Mesenchymal stem cell (in vitro differentiated cells and primary cell): ENCODE data around the gene MTOR.
"Not testable (repeated sequence)": the region's sequence is repeated elsewhere in the genome, so short reads cannot be mapped to it uniquely, and the experiment has no call there.

Source experiments
- DNase-seq: peaks from one replicate; pipeline ENCODE4 v3.0.0-alpha.2; 2013
- H2AFZ ChIP-seq: one replicate; pipeline ENCODE4 v1.6.1; 2013; ENCODE audit warnings: low read depth, mild to moderate bottlenecking, control low read depth, inconsistent platforms, low read length, moderate library complexity
- H2AK5ac ChIP-seq: 2 replicates; pipeline ENCODE4 v1.6.1; 2013; ENCODE audit warnings: low read length, moderate library complexity, mild to moderate bottlenecking, inconsistent platforms; ENCODE audit not compliant: severe bottlenecking
- H2BK120ac ChIP-seq: one replicate; pipeline ENCODE4 v1.6.1; 2013; ENCODE audit warnings: low read depth, mild to moderate bottlenecking, inconsistent platforms, low read length, moderate library complexity
- H2BK12ac ChIP-seq, 2 experiments: one replicate each; pipeline ENCODE4 v1.6.1; 2013; ENCODE audit warnings: inconsistent platforms in 2 of 2, low read length in 2 of 2, mild to moderate bottlenecking in 2 of 2, moderate library complexity in 2 of 2, control low read depth in 1 of 2
- H2BK15ac ChIP-seq: one replicate; pipeline ENCODE4 v1.6.1; 2013; ENCODE audit warnings: mild to moderate bottlenecking, low read depth, inconsistent platforms; ENCODE audit not compliant: poor library complexity, severe bottlenecking
- H2BK5ac ChIP-seq: 2 replicates; pipeline ENCODE4 v1.6.1; 2013; ENCODE audit warnings: low read depth, mild to moderate bottlenecking, low read length, control low read depth, inconsistent platforms; ENCODE audit not compliant: poor library complexity, severe bottlenecking
- H3K14ac ChIP-seq, 2 experiments: one replicate each; pipeline ENCODE4 v1.6.1; 2013; ENCODE audit warnings: inconsistent platforms in 2 of 2, low read length in 2 of 2, control low read depth in 1 of 2, mild to moderate bottlenecking in 1 of 2, moderate library complexity in 1 of 2
- H3K18ac ChIP-seq, 2 experiments: one replicate each; pipeline ENCODE4 v1.6.1; 2013; ENCODE audit warnings: inconsistent platforms in 2 of 2, low read length in 2 of 2, control low read depth in 1 of 2, low read depth in 1 of 2, mild to moderate bottlenecking in 1 of 2
- H3K23ac ChIP-seq, 2 experiments: one replicate each; pipeline ENCODE4 v1.6.1; 2013; ENCODE audit warnings: inconsistent platforms in 2 of 2, low read length in 2 of 2, mild to moderate bottlenecking in 2 of 2, moderate library complexity in 2 of 2, control low read depth in 1 of 2
- H3K27ac ChIP-seq: 2 replicates; pipeline ENCODE4 v1.5.1; 2013; ENCODE audit warnings: mild to moderate bottlenecking, moderate library complexity, low read length, control low read depth, inconsistent platforms; ENCODE audit not compliant: poor library complexity, severe bottlenecking
- H3K27me3 ChIP-seq, 2 experiments: 2 replicates each; pipeline versions ENCODE4 v1.6.1 to v1.7.0; 2013; ENCODE audit warnings: low read length in 2 of 2, mild to moderate bottlenecking in 2 of 2, moderate library complexity in 2 of 2, control low read depth in 1 of 2, inconsistent platforms in 1 of 2; ENCODE audit not compliant: control insufficient read depth in 1 of 2, insufficient read depth in 1 of 2
- H3K36me3 ChIP-seq, 2 experiments: 2 replicates each; pipeline versions ENCODE4 v1.6.1 to v1.7.0; 2013; ENCODE audit warnings: low read length in 2 of 2, control low read depth in 1 of 2, inconsistent platforms in 1 of 2, low read depth in 1 of 2, mild to moderate bottlenecking in 1 of 2; ENCODE audit not compliant: insufficient read depth in 2 of 2, control insufficient read depth in 1 of 2
- H3K4ac ChIP-seq, 2 experiments: one replicate each; pipeline ENCODE4 v1.6.1; 2013; ENCODE audit warnings: inconsistent platforms in 2 of 2, low read length in 2 of 2, mild to moderate bottlenecking in 2 of 2, moderate library complexity in 2 of 2, control low read depth in 1 of 2, low read depth in 1 of 2
- H3K4me1 ChIP-seq: 2 replicates; pipeline ENCODE4 v1.6.1; 2013; ENCODE audit warnings: low read depth, low read length, control low read depth; ENCODE audit not compliant: control insufficient read depth, insufficient read depth
- H3K4me2 ChIP-seq: 2 replicates; pipeline ENCODE4 v1.6.1; 2013; ENCODE audit warnings: low read length, mild to moderate bottlenecking, inconsistent platforms; ENCODE audit not compliant: poor library complexity, severe bottlenecking
- H3K4me3 ChIP-seq, 2 experiments: 2 replicates each; pipeline versions ENCODE4 v1.5.1 to v1.7.0; 2013; ENCODE audit warnings: low read length in 2 of 2, mild to moderate bottlenecking in 2 of 2, control low read depth in 1 of 2, low read depth in 1 of 2; ENCODE audit not compliant: insufficient read depth in 1 of 2
- H3K79me1 ChIP-seq: replicated peaks from 2 replicates; pipeline ENCODE4 v1.6.1; 2013; ENCODE audit warnings: mild to moderate bottlenecking, control low read depth, low read length, inconsistent platforms; ENCODE audit not compliant: poor library complexity, severe bottlenecking
- H3K9ac ChIP-seq: 2 replicates; pipeline ENCODE4 v1.7.0; 2013; ENCODE audit warnings: mild to moderate bottlenecking, low read length, moderate library complexity
- H3K9me3 ChIP-seq: 2 replicates; pipeline ENCODE4 v1.7.0; 2013; ENCODE audit warnings: mild to moderate bottlenecking, low read length; ENCODE audit not compliant: control insufficient read depth
- H4K8ac ChIP-seq: one replicate; pipeline ENCODE4 v1.6.1; 2013; ENCODE audit warnings: inconsistent platforms, mild to moderate bottlenecking, low read length, moderate library complexity
- H4K91ac ChIP-seq: one replicate; pipeline ENCODE4 v1.6.1; 2013; ENCODE audit warnings: mild to moderate bottlenecking, low read length, inconsistent platforms
- WGBS: methylation state at CpG from one replicate; pipeline ENCODE4 v1.1.7; 2013; ENCODE audit warnings: mixed read lengths; 5-methylcytosine and 5-hydroxymethylcytosine counted together

MTOR gene

GRCh38 chr1:11169202-11169601, 93.1 kb downstream of the MTOR start:
- H3K79me1 ChIP-seq, result peaks cover 13% of the 10 kb centered on the region

GRCh38 chr1:11168731-11169130, 93.6 kb downstream of the MTOR start:
- Histone ChIP-seq H3K79me1 (peaks cover 12% of the 10 kb centered on the region), H2AFZ (no peak overlapping the region), H2BK5ac (no peak overlapping the region), H4K91ac (no peak overlapping the region), H2BK15ac (no peak overlapping the region), H3K36me3 (peaks cover 3 to 17% of the 10 kb centered on the region in 2 experiments), H4K8ac (no peak overlapping the region), H3K4me2 (no peak overlapping the region), H3K27ac (no peak overlapping the region), H3K27me3 (no peaks in the 10 kb centered on the region), H3K9ac (no peak overlapping the region), H3K9me3 (no peaks in the 10 kb centered on the region), H2BK120ac (no peak overlapping the region), H3K14ac (no peak overlapping the region), H2BK12ac (no peak overlapping the region), H3K18ac (no peak overlapping the region), H2AK5ac (no peak overlapping the region), H3K4me3 (no peak overlapping the region), H3K23ac (no peak overlapping the region), H3K4me1 (no peaks in the 10 kb centered on the region), H3K4ac (no peak overlapping the region)
- 100% methylated on average over 1 of the region's 1 CpG for WGBS
- DNase-seq, result no peak

More at GRCh38 chr1:11169202-11169601, 93.1 kb downstream of the MTOR start:
- no peaks in the 10 kb centered on the region for H3K4me1 ChIP-seq
- no peak overlapping the region for H4K8ac ChIP-seq
- H3K4me3 ChIP-seq, result no peak overlapping the region
- H2BK12ac ChIP-seq, result no peak overlapping the region
- no peak overlapping the region for H4K91ac ChIP-seq
- H3K9ac ChIP-seq, result no peak overlapping the region
- H3K4me2 ChIP-seq, result no peak overlapping the region
- H3K9me3 ChIP-seq, result no peaks in the 10 kb centered on the region
- H2AFZ ChIP-seq, result no peak overlapping the region
- no peak overlapping the region for H2AK5ac ChIP-seq
- no peaks in the 10 kb centered on the region for H3K27me3 ChIP-seq
- H3K23ac ChIP-seq, result no peak overlapping the region
- no peak overlapping the region for H3K14ac ChIP-seq
- H3K27ac ChIP-seq, result no peak overlapping the region
- WGBS, result 100% methylated on average over 1 of the region's 3 CpGs
- DNase-seq, result no peak
- no peak overlapping the region for H3K4ac ChIP-seq
- H3K36me3 ChIP-seq, result peaks cover 3 to 17% of the 10 kb centered on the region in 2 experiments
- H2BK15ac ChIP-seq, result no peak overlapping the region
- H2BK120ac ChIP-seq, result no peak overlapping the region
- no peak overlapping the region for H2BK5ac ChIP-seq
- H3K18ac ChIP-seq, result no peak overlapping the region

GRCh38 chr1:11166744-11167143, 95.6 kb downstream of the MTOR start:
- H2BK5ac ChIP-seq, H4K91ac ChIP-seq, H2AFZ ChIP-seq, H3K27me3 ChIP-seq, H3K4me2 ChIP-seq, H4K8ac ChIP-seq, H2BK12ac ChIP-seq, DNase-seq, H3K27ac ChIP-seq, H3K4me1 ChIP-seq, H3K9me3 ChIP-seq, H2AK5ac ChIP-seq, H3K4ac ChIP-seq, H2BK15ac ChIP-seq, H3K9ac ChIP-seq, H3K4me3 ChIP-seq, H2BK120ac ChIP-seq, H3K14ac ChIP-seq, H3K79me1 ChIP-seq, H3K18ac ChIP-seq, H3K23ac ChIP-seq: not testable (repeated sequence)
- H3K36me3 ChIP-seq, result peaks cover 0 to 18% of the 10 kb centered on the region in 2 experiments
- WGBS, result 96% methylated on average over 5 of the region's 5 CpGs

- H2BK15ac ChIP-seq, H3K9ac ChIP-seq, H4K8ac ChIP-seq, H3K27ac ChIP-seq, H3K9me3 ChIP-seq, H2AFZ ChIP-seq, H3K4me1 ChIP-seq, H2BK12ac ChIP-seq, H2BK5ac ChIP-seq, H3K27me3 ChIP-seq, H2AK5ac ChIP-seq, H3K4ac ChIP-seq, H2BK120ac ChIP-seq, H4K91ac ChIP-seq, H3K79me1 ChIP-seq, DNase-seq, H3K23ac ChIP-seq, H3K14ac ChIP-seq, H3K4me3 ChIP-seq, H3K4me2 ChIP-seq, H3K18ac ChIP-seq: not testable (repeated sequence)
- WGBS, result no CpG with 5 or more reads among the region's 4 CpGs
- peaks cover 9 to 13% of the 10 kb centered on the region in 2 experiments for H3K36me3 ChIP-seq
Observed at GRCh38 chr1:11162752-11163151, 99.6 kb downstream of the MTOR start.
